ENCODE data around the gene ARFGEF2.
"Not testable (repeated sequence)": the region's sequence is repeated elsewhere in the genome, so short reads cannot be mapped to it uniquely, and the experiment has no call there.

GRCh38 chr20:48934273-48934877, 12.9 kb downstream of the ARFGEF2 start:
- not testable (repeated sequence) for TF ChIP-seq SIN3A (IDR thresholded peaks at IDR 0.05; ENCODE audit: low read depth, low read length); NFIC (IDR thresholded peaks at IDR 0.05; ENCODE audit: low read depth, low read length); CUX1 (IDR thresholded peaks at IDR 0.05; ENCODE audit: insufficient replicate concordance, low read depth, low read length); NRF1 (conservative IDR thresholded peaks at IDR 0.05; ENCODE audit: low read depth, low read length); CBX3 (IDR thresholded peaks at IDR 0.05; ENCODE audit: borderline replicate concordance, low read depth); CTCF (IDR thresholded peaks at IDR 0.05 in 2 of 3, conservative IDR thresholded peaks at IDR 0.05 in 1 of 3; ENCODE audit: control insufficient read depth in 2 of 3, extremely low read depth in 1 of 3, insufficient read depth in 1 of 3, low read depth in 3 of 3, low read length in 3 of 3); GABPA (IDR thresholded peaks at IDR 0.05; ENCODE audit: low read depth); EZH2 (IDR thresholded peaks at IDR 0.05; ENCODE audit: borderline replicate concordance, control insufficient read depth, low read depth, low read length); POLR2AphosphoS5 (IDR thresholded peaks at IDR 0.05; ENCODE audit: low read length)
- TF ChIP-seq, protein P1, sequence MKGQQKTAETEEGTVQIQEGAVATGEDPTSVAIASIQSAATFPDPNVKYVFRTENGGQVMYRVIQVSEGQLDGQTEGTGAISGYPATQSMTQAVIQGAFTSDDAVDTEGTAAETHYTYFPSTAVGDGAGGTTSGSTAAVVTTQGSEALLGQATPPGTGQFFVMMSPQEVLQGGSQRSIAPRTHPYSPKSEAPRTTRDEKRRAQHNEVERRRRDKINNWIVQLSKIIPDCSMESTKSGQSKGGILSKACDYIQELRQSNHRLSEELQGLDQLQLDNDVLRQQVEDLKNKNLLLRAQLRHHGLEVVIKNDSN (IDR thresholded peaks at IDR 0.05; ENCODE audit: borderline replicate concordance, extremely low read length, insufficient read depth, low read depth, low read length) = not testable (repeated sequence)
